Hepatocyte (in vitro differentiated cells): ENCODE measurements around the gene AMBRA1. TPM values are rescaled to one million over a fixed set of nuclear protein-coding genes. Genes with fewer than 3 reads are reported as not detected.

Experiments
- DNase-seq: peaks from one replicate; pipeline ENCODE4 v3.0.0-alpha.2; 2016; ENCODE audit warnings: low spot score
- H2AFZ ChIP-seq: fragments of 200-600 bp; sonication (generic); 2 replicates; pipeline ENCODE4 v1.6.0; 2016; ENCODE audit warnings: antibody characterized with exemption, mild to moderate bottlenecking
- H3K27ac ChIP-seq: fragments of 200-600 bp; sonication (generic); 2 replicates; pipeline ENCODE4 v1.5.1; 2016; ENCODE audit warnings: mild to moderate bottlenecking
- H3K27me3 ChIP-seq: fragments of 200-600 bp; sonication (generic); 2 replicates; pipeline ENCODE4 v1.6.1; 2016
- H3K36me3 ChIP-seq: fragments of 200-600 bp; sonication (generic); replicated peaks from 2 replicates; pipeline ENCODE4 v1.5.1; 2016; ENCODE audit warnings: low read depth; ENCODE audit not compliant: insufficient read depth
- H3K4me1 ChIP-seq: fragments of 200-600 bp; sonication (generic); 2 replicates; pipeline ENCODE4 v1.5.1; 2016; ENCODE audit warnings: mild to moderate bottlenecking, moderate library complexity; ENCODE audit not compliant: insufficient read depth
- H3K4me2 ChIP-seq: fragments of 200-600 bp; sonication (generic); 2 replicates; pipeline ENCODE4 v1.6.0; 2016
- H3K4me3 ChIP-seq: fragments of 200-600 bp; sonication (generic); 2 replicates; pipeline ENCODE4 v1.5.1; 2016; ENCODE audit warnings: mild to moderate bottlenecking
- H3K79me2 ChIP-seq: fragments of 200-600 bp; sonication (generic); 2 replicates; pipeline ENCODE4 v1.6.0; 2017; ENCODE audit warnings: mild to moderate bottlenecking
- H3K9me2 ChIP-seq: fragments of 200-600 bp; sonication (generic); replicated peaks from 2 replicates; pipeline ENCODE4 v1.6.0; 2017; ENCODE audit warnings: mild to moderate bottlenecking; ENCODE audit not compliant: insufficient read depth
- H3K9me3 ChIP-seq: fragments of 200-600 bp; sonication (generic); 2 replicates; pipeline ENCODE4 v1.5.1; 2016; ENCODE audit warnings: low read depth, mild to moderate bottlenecking
- H4K20me1 ChIP-seq: fragments of 200-600 bp; sonication (generic); 2 replicates; pipeline ENCODE4 v1.6.0; 2016; ENCODE audit warnings: mild to moderate bottlenecking; ENCODE audit not compliant: insufficient read depth, poor library complexity, severe bottlenecking
- EZH2 ChIP-seq: fragments of 200-600 bp; sonication (generic); IDR thresholded peaks from 2 replicates; pipeline ENCODE4 v1.6.1; 2016; ENCODE audit warnings: antibody characterized with exemption, mild to moderate bottlenecking, borderline replicate concordance
- EZH2phosphoT487 ChIP-seq: fragments of 200-600 bp; sonication (generic); IDR thresholded peaks from one replicate; pipeline ENCODE4 v1.6.1; 2018; ENCODE audit warnings: antibody characterized with exemption, mild to moderate bottlenecking, low read depth, moderate library complexity; ENCODE audit not compliant: unreplicated experiment, severe bottlenecking
- WGBS: methylation state at CpG from one replicate; pipeline ENCODE4 v1.1.6; 2016; ENCODE audit warnings: low lambda C conversion rate; ENCODE audit errors: missing lambda C conversion rate; 5-methylcytosine and 5-hydroxymethylcytosine counted together
- polyA plus RNA-seq: library from polyadenylated mRNA; unstranded; fragments of >200 nt; fragmentation: Nextera tagmentation; extraction: Ambion mirVana; gene quantifications from 2 replicates; pipeline ENCODE4 v1.2.1, GENCODE V29; 2016
- total RNA-seq: library from RNA; depleted of rRNA; stranded (reverse); fragments of >200 nt; gene quantifications from 2 replicates; pipeline ENCODE4 v1.2.3, GENCODE V29; 2014
- TF ChIP-seq, protein P1 (sequence below): fragments of 200-600 bp; sonication (generic); IDR thresholded peaks from 2 replicates; pipeline ENCODE4 v1.5.1; 2016; ENCODE audit warnings: antibody characterized with exemption, mild to moderate bottlenecking; ENCODE audit not compliant: poor library complexity

AMBRA1 gene
- total and polyA plus RNA-seq, 2 experiments from 2014 or later = 7.2 to 31.2 TPM

DNA sequence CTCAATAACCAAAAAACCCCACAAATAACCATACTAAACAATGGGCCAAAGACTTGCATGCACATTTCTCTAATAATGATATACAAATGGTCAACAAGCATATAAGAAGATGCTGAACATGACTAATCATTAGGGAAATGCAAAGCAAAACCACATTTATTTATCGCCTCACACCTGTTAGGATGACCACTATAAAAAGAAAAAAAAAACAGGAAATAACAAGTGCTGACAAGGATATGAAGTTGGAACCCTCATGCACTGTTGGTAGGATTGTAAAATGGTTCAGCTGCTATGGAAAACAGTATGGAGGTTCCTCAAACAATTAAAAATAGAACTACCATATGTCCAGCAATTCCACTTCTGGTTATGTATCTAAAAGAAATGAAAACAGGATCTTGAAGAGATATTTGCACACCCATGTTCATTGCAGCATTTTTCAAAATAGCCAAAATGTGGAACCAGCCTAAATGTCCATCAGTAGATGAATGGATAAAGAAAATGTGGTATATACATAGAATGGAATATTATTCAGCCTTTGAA is 66.2 kb downstream of the AMBRA1 start:
- 100% methylated on average over 1 of the region's 1 CpG for WGBS

DNA sequence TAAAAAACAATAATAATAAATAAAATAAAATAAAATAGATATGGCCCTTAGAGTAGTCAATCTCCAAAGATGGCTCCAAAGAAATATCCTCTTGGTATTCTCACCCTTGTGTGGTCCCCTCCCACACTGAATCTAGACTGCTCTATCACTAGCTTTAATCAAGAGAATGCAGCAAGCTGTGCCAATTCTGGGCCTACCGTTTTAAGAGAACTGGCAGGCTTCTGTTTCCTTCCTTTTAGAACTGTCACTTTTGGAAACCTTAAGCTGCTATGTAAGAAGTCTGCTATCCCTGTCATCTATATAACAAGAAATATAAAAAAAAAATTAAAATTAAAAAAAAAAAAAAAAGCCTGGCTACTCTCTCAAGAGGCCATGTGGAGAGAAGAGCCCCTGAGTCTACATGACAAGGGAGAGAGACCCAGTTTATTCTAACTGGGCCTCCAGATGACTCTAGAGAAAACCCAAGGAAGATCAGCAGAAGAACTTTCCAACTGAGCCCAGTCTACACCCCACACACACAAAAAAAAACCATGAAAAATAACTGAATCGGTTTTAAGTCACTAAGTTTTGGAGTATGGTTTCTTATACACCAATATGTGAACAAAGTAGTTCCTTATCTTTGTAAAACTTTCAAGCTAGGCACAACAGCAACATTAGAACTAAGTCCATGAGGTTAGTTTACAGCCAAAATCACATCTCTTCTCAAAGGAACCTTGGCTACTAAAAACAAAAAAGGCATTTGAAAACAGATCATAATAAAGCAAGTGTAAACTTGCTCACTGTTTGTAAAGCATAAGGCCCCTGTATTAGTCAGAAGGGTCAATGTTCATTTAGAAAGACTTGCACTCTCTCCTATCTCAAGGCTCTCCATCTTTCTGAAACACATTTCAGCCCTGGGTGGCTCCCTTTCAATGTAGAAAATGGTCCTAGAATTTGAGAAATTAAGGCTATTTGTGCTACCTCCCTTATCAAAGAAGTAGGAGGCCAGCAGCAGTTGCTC is 67.3 kb downstream of the AMBRA1 start:
- peaks cover 66% of the 10 kb centered on the region for H4K20me1 ChIP-seq
- TF ChIP-seq, protein P1, sequence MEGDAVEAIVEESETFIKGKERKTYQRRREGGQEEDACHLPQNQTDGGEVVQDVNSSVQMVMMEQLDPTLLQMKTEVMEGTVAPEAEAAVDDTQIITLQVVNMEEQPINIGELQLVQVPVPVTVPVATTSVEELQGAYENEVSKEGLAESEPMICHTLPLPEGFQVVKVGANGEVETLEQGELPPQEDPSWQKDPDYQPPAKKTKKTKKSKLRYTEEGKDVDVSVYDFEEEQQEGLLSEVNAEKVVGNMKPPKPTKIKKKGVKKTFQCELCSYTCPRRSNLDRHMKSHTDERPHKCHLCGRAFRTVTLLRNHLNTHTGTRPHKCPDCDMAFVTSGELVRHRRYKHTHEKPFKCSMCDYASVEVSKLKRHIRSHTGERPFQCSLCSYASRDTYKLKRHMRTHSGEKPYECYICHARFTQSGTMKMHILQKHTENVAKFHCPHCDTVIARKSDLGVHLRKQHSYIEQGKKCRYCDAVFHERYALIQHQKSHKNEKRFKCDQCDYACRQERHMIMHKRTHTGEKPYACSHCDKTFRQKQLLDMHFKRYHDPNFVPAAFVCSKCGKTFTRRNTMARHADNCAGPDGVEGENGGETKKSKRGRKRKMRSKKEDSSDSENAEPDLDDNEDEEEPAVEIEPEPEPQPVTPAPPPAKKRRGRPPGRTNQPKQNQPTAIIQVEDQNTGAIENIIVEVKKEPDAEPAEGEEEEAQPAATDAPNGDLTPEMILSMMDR = no peak
- no peak for TF ChIP-seq EZH2phosphoT487
- no peak for TF ChIP-seq EZH2
- DNase-seq = no peak
- H3K4me2 ChIP-seq = no peak overlapping the region
- H3K4me1 ChIP-seq = peaks cover 21% of the 10 kb centered on the region
- H3K9me2 ChIP-seq = no peaks in the 10 kb centered on the region
- peaks cover 90% of the 10 kb centered on the region for H3K79me2 ChIP-seq
- H3K27me3 ChIP-seq = no peaks in the 10 kb centered on the region
- H3K27ac ChIP-seq = no peak overlapping the region
- no peaks in the 10 kb centered on the region for H3K9me3 ChIP-seq
- no peak overlapping the region for H3K4me3 ChIP-seq
- no peaks in the 10 kb centered on the region for H3K36me3 ChIP-seq
- no peak overlapping the region for H2AFZ ChIP-seq
- WGBS = 97% methylated on average over 2 of the region's 2 CpGs

More for the DNA sequence above, 66.2 kb downstream of the AMBRA1 start:
- H3K9me2 ChIP-seq = no peaks in the 10 kb centered on the region
- DNase-seq = no peak
- peaks cover 67% of the 10 kb centered on the region for H4K20me1 ChIP-seq
- no peak overlapping the region for H3K4me2 ChIP-seq
- H3K79me2 ChIP-seq = peaks cover 91% of the 10 kb centered on the region
- no peak overlapping the region for H2AFZ ChIP-seq
- H3K27me3 ChIP-seq = no peaks in the 10 kb centered on the region
- no peaks in the 10 kb centered on the region for H3K9me3 ChIP-seq
- no peaks in the 10 kb centered on the region for H3K36me3 ChIP-seq
- H3K4me3 ChIP-seq = no peak overlapping the region
- H3K4me1 ChIP-seq = peaks cover 11% of the 10 kb centered on the region
- no peak for TF ChIP-seq EZH2phosphoT487
- TF ChIP-seq, protein P1 = no peak
- no peak for TF ChIP-seq EZH2
- H3K27ac ChIP-seq = no peak overlapping the region

DNA sequence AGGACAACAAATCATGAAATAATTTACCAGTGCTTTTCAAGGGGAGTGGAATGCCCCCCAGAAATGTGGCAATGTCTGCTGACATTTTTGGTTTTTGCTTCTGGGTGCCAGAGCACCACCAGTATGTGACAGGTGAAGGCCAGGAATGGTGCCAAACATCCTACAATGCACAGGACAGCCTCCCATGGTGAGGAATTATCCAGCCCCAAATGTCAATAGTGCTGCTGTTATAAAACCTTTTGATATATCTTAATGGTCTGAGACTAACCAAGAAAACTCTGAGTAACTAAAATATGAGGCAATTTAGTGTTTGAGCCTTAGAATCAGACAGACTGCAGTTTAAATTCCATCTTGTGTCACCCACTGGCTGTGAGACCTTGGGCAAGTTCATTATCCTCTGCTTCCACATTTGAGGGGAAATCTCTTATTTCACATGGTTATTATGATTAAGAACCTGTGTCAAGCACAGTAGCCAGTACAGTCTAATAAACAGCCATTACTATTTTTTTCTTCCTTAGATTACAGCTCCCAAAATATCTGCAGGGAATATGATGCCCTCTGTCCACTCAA is 69.5 kb downstream of the AMBRA1 start:
- Histone ChIP-seq H3K4me2 (no peak overlapping the region), H3K9me2 (no peaks in the 10 kb centered on the region), H3K27me3 (no peaks in the 10 kb centered on the region), H3K27ac (no peak overlapping the region), H3K9me3 (no peaks in the 10 kb centered on the region), H3K4me1 (peaks cover 25% of the 10 kb centered on the region), H3K4me3 (no peak overlapping the region), H2AFZ (no peak overlapping the region), H4K20me1 (peaks cover 48% of the 10 kb centered on the region), H3K79me2 (peaks cover 89% of the 10 kb centered on the region), H3K36me3 (no peaks in the 10 kb centered on the region)
- TF ChIP-seq EZH2phosphoT487 (no peak), EZH2 (no peak)
- TF ChIP-seq, protein P1 = no peak
- DNase-seq = no peak
